IMR-90 (cell line): ENCODE data around the gene NPAS2.

Source experiments
- BHLHE40 ChIP-seq: fragments of 150-350 bp; IDR thresholded peaks from 2 replicates; pipeline ENCODE4 v1.6.1; 2016; ENCODE audit warnings: mild to moderate bottlenecking, low read depth, low read length
- CEBPB ChIP-seq: IDR thresholded peaks from 2 replicates; pipeline ENCODE4 v1.6.1; 2012; ENCODE audit warnings: low read depth, low read length, improper control_type of control experiment
- CTCF ChIP-seq: conservative IDR thresholded peaks from 2 replicates; pipeline ENCODE4 v1.5.1; 2012; ENCODE audit warnings: mild to moderate bottlenecking, low read depth, low read length, improper control_type of control experiment
- MAFK ChIP-seq: IDR thresholded peaks from 2 replicates; pipeline ENCODE4 v1.6.1; 2012; ENCODE audit warnings: low read depth, low read length, improper control_type of control experiment
- MAZ ChIP-seq: IDR thresholded peaks from 2 replicates; pipeline ENCODE4 v1.6.1; 2012; ENCODE audit warnings: low read depth, mild to moderate bottlenecking, low read length, improper control_type of control experiment, moderate library complexity, borderline replicate concordance
- POLR2A ChIP-seq: IDR thresholded peaks from 2 replicates; pipeline ENCODE4 v1.6.1; 2012; ENCODE audit warnings: mild to moderate bottlenecking, low read depth, low read length
- RAD21 ChIP-seq: IDR thresholded peaks from 2 replicates; pipeline ENCODE4 v1.6.1; 2012; ENCODE audit warnings: low read length, improper control_type of control experiment
- RCOR1 ChIP-seq: IDR thresholded peaks from 2 replicates; pipeline ENCODE4 v1.6.1; 2012; ENCODE audit warnings: mild to moderate bottlenecking, low read length, improper control_type of control experiment; ENCODE audit not compliant: insufficient replicate concordance
- TF ChIP-seq, protein P1 (sequence below): fragments of 150-350 bp; IDR thresholded peaks from 2 replicates; pipeline ENCODE4 v1.6.1; 2017; ENCODE audit warnings: mild to moderate bottlenecking, antibody characterized with exemption, low read length, low read depth

- TF ChIP-seq CTCF (no peak), MAFK (no peak), RAD21 (no peak), POLR2A (no peak), RCOR1 (no peak), MAZ (no peak), CEBPB (no peak), BHLHE40 (no peak)
- TF ChIP-seq, protein P1, sequence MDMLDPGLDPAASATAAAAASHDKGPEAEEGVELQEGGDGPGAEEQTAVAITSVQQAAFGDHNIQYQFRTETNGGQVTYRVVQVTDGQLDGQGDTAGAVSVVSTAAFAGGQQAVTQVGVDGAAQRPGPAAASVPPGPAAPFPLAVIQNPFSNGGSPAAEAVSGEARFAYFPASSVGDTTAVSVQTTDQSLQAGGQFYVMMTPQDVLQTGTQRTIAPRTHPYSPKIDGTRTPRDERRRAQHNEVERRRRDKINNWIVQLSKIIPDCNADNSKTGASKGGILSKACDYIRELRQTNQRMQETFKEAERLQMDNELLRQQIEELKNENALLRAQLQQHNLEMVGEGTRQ = no peak
Measured at GRCh38 chr2:101006065-101006715, 186.3 kb downstream of the NPAS2 start.
